OCI-LY7 (cell line): ENCODE results near the gene EBF3. TPM values are rescaled to one million over a fixed set of nuclear protein-coding genes. Genes with fewer than 3 reads are reported as not detected.

Experiments used
- BruUV-seq: library from RNA; stranded (reverse); fragments of 400-500 nt; replicated peaks from 2 replicates; lab custom pipeline; 2021; lab: Mats Ljungman, UMichigan
- CTCF ChIA-PET: fragments of 300-600 bp; sonication (Branson Sonifier 250); formaldehyde crosslinking; loops from one replicate; lab custom pipeline; 2022; ENCODE audit warnings: antibody characterized with exemption; ENCODE audit not compliant: unreplicated experiment; lab: Charles Lee
- POLR2A ChIA-PET: fragments of 300-600 bp; sonication (Branson Sonifier 250); formaldehyde crosslinking; loops from one replicate; lab custom pipeline; 2022; ENCODE audit warnings: antibody characterized with exemption; lab: Charles Lee
- DNase-seq: peaks from one replicate; pipeline ENCODE4 v3.0.0-alpha.2; 2015; ENCODE audit warnings: low spot score
- H2AFZ ChIP-seq: fragments of 200-600 bp; sonication (generic), shearing (Covaris generic); 2 replicates; pipeline ENCODE4 v1.6.1; 2014; ENCODE audit warnings: mild to moderate bottlenecking, antibody characterized with exemption, low read length, moderate library complexity
- H3K27ac ChIP-seq: fragments of 200-600 bp; sonication (generic); 2 replicates; pipeline ENCODE4 v1.5.1; 2014; ENCODE audit warnings: mixed run types, low read depth, mild to moderate bottlenecking, moderate library complexity, low read length, inconsistent platforms; ENCODE audit not compliant: poor library complexity, severe bottlenecking
- H3K36me3 ChIP-seq: fragments of 200-600 bp; sonication (generic); 2 replicates; pipeline ENCODE4 v1.6.1; 2014; ENCODE audit warnings: mild to moderate bottlenecking, antibody characterized with exemption, low read length, moderate library complexity, mixed read lengths; ENCODE audit not compliant: insufficient read depth
- H3K4me1 ChIP-seq: fragments of 200-600 bp; sonication (generic); 2 replicates; pipeline ENCODE4 v1.5.1; 2014; ENCODE audit warnings: mild to moderate bottlenecking, low read length; ENCODE audit not compliant: insufficient read depth, poor library complexity, severe bottlenecking
- H3K4me2 ChIP-seq: fragments of 200-600 bp; sonication (generic); 2 replicates; pipeline ENCODE4 v1.6.1; 2014; ENCODE audit warnings: mild to moderate bottlenecking, low read length
- H3K4me3 ChIP-seq: fragments of 200-600 bp; sonication (generic); 2 replicates; pipeline ENCODE4 v1.5.1; 2014; ENCODE audit warnings: mild to moderate bottlenecking, low read depth, low read length; ENCODE audit not compliant: poor library complexity, severe bottlenecking
- H3K79me2 ChIP-seq: fragments of 200-600 bp; sonication (generic); 2 replicates; pipeline ENCODE4 v1.6.1; 2016; ENCODE audit warnings: low read depth, mild to moderate bottlenecking, low read length, moderate library complexity, mixed read lengths; ENCODE audit not compliant: insufficient read depth
- H3K9me2 ChIP-seq: fragments of 200-600 bp; sonication (generic); 2 replicates; pipeline ENCODE4 v1.6.1; 2016; ENCODE audit warnings: mild to moderate bottlenecking, low read length, mixed read lengths; ENCODE audit not compliant: insufficient read depth
- H3K9me3 ChIP-seq: fragments of 200-600 bp; sonication (generic); 2 replicates; pipeline ENCODE4 v1.6.1; 2014; ENCODE audit warnings: mild to moderate bottlenecking, mixed run types, low read length, mixed read lengths
- H4K20me1 ChIP-seq: fragments of 200-600 bp; sonication (generic); 2 replicates; pipeline ENCODE4 v1.6.1; 2014; ENCODE audit warnings: mild to moderate bottlenecking, antibody characterized with exemption, low read length, moderate library complexity, mixed read lengths; ENCODE audit not compliant: insufficient read depth
- EZH2phosphoT487 ChIP-seq: fragments of 200-600 bp; sonication (generic); IDR thresholded peaks from 2 replicates; pipeline ENCODE4 v1.6.1; 2018; ENCODE audit warnings: low read depth, borderline replicate concordance, mild to moderate bottlenecking, mixed run types, antibody characterized with exemption, low read length, moderate library complexity, mixed read lengths
- intact Hi-C: fragments of 100-400 bp; cut with micrococcal nuclease; formaldehyde crosslinking; loops from one replicate; pipeline ENCODE4 v1.10.0; 2022; ENCODE audit not compliant: unreplicated experiment
- total RNA-seq, 2 experiments: library from RNA; depleted of rRNA in 1 of 2; stranded (reverse); fragments of >200 nt in 1 of 2; shearing (Covaris generic) in 1 of 2; gene quantifications; 2 replicates each; pipeline ENCODE4 v1.2.3, GENCODE V29; 2014 to 2022
- TF ChIP-seq, protein P1 (sequence below): fragments of 200-600 bp; sonication (generic); conservative IDR thresholded peaks from 2 replicates; pipeline ENCODE4 v1.5.1; 2014; ENCODE audit warnings: mild to moderate bottlenecking, antibody characterized with exemption, low read length, moderate library complexity, mixed read lengths

The EBF3 gene
- total RNA-seq, 2 experiments from 2014 or later, result not detected

DNA sequence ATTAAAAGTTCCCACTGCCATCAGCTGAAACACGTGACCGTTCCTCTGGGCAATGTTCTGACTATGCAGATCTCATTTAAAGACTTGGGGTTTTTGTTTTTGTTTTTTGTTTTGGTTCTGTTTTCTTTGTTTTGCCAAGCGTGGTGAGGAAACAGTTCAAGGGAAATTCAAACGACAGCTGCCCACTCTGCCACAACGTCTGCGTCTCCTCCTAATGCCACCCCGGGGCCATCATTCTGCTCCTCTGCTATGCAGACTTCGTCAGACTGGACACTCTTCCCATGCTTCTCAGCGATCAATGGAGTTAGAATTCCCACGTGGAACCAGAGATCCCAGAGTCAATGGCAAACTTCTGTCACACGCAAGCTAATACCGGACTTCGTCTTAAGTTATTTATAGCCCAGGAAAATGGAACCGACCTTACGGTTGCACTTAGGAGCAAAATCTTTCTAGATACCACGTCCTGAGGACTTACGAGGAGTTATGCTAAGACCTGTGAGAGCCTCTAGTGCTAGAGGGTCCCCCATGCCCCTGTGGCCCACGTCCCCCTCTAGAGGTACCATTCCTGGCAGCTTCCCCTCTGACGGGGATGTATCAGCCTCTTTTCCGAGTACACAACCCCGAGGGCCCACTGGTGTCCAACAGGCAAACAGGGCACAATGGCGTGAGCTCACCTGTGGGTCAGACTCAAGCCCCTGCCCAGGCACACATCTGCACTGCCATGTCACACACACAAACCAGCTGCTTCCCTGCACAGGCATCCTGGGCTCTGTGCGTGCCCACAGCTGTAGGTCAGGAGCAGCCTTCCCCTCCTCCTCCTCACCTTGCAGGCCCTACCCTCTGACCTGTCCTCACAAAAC is 24.4 kb downstream of the EBF3 start:
- TF ChIP-seq, protein P1, sequence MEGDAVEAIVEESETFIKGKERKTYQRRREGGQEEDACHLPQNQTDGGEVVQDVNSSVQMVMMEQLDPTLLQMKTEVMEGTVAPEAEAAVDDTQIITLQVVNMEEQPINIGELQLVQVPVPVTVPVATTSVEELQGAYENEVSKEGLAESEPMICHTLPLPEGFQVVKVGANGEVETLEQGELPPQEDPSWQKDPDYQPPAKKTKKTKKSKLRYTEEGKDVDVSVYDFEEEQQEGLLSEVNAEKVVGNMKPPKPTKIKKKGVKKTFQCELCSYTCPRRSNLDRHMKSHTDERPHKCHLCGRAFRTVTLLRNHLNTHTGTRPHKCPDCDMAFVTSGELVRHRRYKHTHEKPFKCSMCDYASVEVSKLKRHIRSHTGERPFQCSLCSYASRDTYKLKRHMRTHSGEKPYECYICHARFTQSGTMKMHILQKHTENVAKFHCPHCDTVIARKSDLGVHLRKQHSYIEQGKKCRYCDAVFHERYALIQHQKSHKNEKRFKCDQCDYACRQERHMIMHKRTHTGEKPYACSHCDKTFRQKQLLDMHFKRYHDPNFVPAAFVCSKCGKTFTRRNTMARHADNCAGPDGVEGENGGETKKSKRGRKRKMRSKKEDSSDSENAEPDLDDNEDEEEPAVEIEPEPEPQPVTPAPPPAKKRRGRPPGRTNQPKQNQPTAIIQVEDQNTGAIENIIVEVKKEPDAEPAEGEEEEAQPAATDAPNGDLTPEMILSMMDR, result no peak
- no peak for TF ChIP-seq EZH2phosphoT487
- H3K4me3 ChIP-seq, result no peak overlapping the region
- intact Hi-C loops, result no loop called here
- ChIA-PET POLR2A (no interaction called here), CTCF (no interaction called here)
- no peaks in the 10 kb centered on the region for H4K20me1 ChIP-seq
- no peaks in the 10 kb centered on the region for H3K79me2 ChIP-seq
- no peaks in the 10 kb centered on the region for H3K4me1 ChIP-seq
- no peak overlapping the region for H2AFZ ChIP-seq
- no peak overlapping the region for H3K27ac ChIP-seq
- H3K36me3 ChIP-seq, result no peaks in the 10 kb centered on the region
- no peak for DNase-seq
- H3K9me2 ChIP-seq, result no peaks in the 10 kb centered on the region
- no peaks in the 10 kb centered on the region for H3K9me3 ChIP-seq
- BruUV-seq, result no TSS peak
- no peak overlapping the region for H3K4me2 ChIP-seq

DNA sequence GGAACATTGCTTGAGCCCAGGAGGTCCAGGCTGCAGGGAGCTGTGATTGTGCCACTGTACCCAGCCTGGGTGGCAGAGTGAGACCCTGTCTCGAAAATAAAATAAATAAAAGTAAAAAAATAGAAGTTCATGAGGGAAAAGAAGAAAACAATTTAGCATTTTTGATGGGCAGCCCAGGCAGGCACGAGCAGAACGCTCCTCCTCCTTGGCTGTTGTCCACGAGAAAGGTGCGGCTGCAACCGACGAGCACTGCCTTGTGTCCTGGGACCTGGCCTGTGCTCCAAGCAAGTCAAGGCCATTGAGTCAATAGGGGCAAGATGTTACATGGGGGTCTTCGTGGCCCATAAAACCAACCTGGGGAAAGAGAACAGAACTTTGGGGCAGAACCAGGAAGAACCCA is 25.6 kb downstream of the EBF3 start:
- ChIA-PET CTCF (no interaction called here), POLR2A (no interaction called here)
- H3K9me2 ChIP-seq, result no peaks in the 10 kb centered on the region
- no peaks in the 10 kb centered on the region for H3K4me1 ChIP-seq
- no peaks in the 10 kb centered on the region for H3K9me3 ChIP-seq
- no peaks in the 10 kb centered on the region for H3K79me2 ChIP-seq
- H4K20me1 ChIP-seq, result no peaks in the 10 kb centered on the region
- no TSS peak for BruUV-seq
- DNase-seq, result no peak
- no peaks in the 10 kb centered on the region for H3K36me3 ChIP-seq
- no peak for TF ChIP-seq EZH2phosphoT487
- TF ChIP-seq, protein P1, result no peak
- no peak overlapping the region for H3K4me2 ChIP-seq
- no peak overlapping the region for H3K4me3 ChIP-seq
- no peak overlapping the region for H3K27ac ChIP-seq
- H2AFZ ChIP-seq, result no peak overlapping the region
- intact Hi-C loops, result no loop called here

DNA sequence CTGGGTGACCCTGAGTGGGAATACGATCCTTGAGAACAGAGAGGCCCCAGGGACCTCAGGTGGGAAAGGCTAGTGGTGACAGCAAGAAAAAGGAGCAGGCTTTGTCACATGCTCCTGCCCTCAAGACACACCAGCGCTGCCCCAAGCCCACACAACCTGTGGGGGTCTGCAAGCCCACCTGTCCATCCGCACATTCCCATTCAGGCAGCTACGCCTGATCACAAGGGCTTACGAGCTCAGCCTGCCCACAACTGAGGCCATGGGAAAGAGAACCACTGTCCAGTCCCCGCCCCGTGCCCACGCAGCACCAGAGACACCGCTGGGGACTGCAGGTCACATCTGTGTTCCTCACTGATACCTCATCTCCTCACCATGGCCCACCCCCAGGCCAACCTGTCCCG is 26.7 kb downstream of the EBF3 start:
- no peaks in the 10 kb centered on the region for H3K4me1 ChIP-seq
- H3K36me3 ChIP-seq, result no peaks in the 10 kb centered on the region
- ChIA-PET CTCF (no interaction called here), POLR2A (no interaction called here)
- no peaks in the 10 kb centered on the region for H3K79me2 ChIP-seq
- H3K4me3 ChIP-seq, result no peak overlapping the region
- no peak overlapping the region for H3K27ac ChIP-seq
- no peak for DNase-seq
- no peak overlapping the region for H2AFZ ChIP-seq
- H4K20me1 ChIP-seq, result no peaks in the 10 kb centered on the region
- no peaks in the 10 kb centered on the region for H3K9me2 ChIP-seq
- intact Hi-C loops, result no loop called here
- no peak overlapping the region for H3K4me2 ChIP-seq
- no TSS peak for BruUV-seq
- TF ChIP-seq, protein P1, result no peak
- H3K9me3 ChIP-seq, result no peaks in the 10 kb centered on the region
